ENCODE data around the gene MKLN1. TPM values are rescaled to one million over a fixed set of nuclear protein-coding genes. Genes with fewer than 3 reads are reported as not detected.

MKLN1 gene
- total RNA-seq, 1 experiment from 2014 or later, result 34.3 TPM

GRCh38 chr7:131279044-131279443 lies 48.6 kb upstream of the MKLN1 start:
- Histone ChIP-seq H2BK20ac (ENCODE audit: low read depth, low read length, poor library complexity, severe bottlenecking) (no peak overlapping the region), H3T11ph (ENCODE audit: low read length) (no peak overlapping the region), H2BK5ac (ENCODE audit: insufficient read length, low read length) (no peak overlapping the region), H3K27ac (ENCODE audit: insufficient read length, low read depth, low read length) (no peak overlapping the region), H3K27me3 (ENCODE audit: insufficient read depth, low read length) (no peaks in the 10 kb centered on the region), H3K56ac (ENCODE audit: insufficient read length, low read depth, low read length) (no peak overlapping the region), H3K4me2 (ENCODE audit: insufficient read depth, insufficient read length, low read length) (no peak overlapping the region), H3K79me1 (ENCODE audit: insufficient read depth, low read depth, low read length, poor library complexity, severe bottlenecking) (no peaks in the 10 kb centered on the region), H4K20me1 (ENCODE audit: control insufficient read depth, insufficient read depth, insufficient read length) (no peaks in the 10 kb centered on the region), H3K23me2 (ENCODE audit: insufficient read length, low read depth, low read length, poor library complexity, severe bottlenecking) (no peaks in the 10 kb centered on the region), H2BK120ac (ENCODE audit: low read depth, low read length, poor library complexity, severe bottlenecking) (no peak overlapping the region), H3K18ac (ENCODE audit: insufficient read length, low read depth, low read length) (no peak overlapping the region), H3K9ac (ENCODE audit: extremely low read depth, insufficient read length, low read length) (no peak overlapping the region), H3K4ac (ENCODE audit: low read depth, low read length) (no peak overlapping the region), H3K23ac (ENCODE audit: insufficient read length, low read depth, low read length) (no peak overlapping the region), H4K5ac (ENCODE audit: insufficient read length, low read depth, low read length) (no peak overlapping the region), H3K4me1 (ENCODE audit: insufficient read depth, low read length) (no peaks in the 10 kb centered on the region), H4K91ac (ENCODE audit: insufficient read length, low read depth, low read length) (no peak overlapping the region), H3K14ac (ENCODE audit: insufficient read depth, low read length) (no peak overlapping the region), H2BK12ac (ENCODE audit: insufficient read length, low read depth, low read length) (no peak overlapping the region), H2BK15ac (ENCODE audit: low read depth, low read length) (no peak overlapping the region), H2AK5ac (ENCODE audit: insufficient read length, low read length) (no peak overlapping the region), H4K8ac (replicated peaks; ENCODE audit: insufficient read length, low read depth, low read length) (no peak overlapping the region), H2AFZ (ENCODE audit: low read length) (no peak overlapping the region), H3K9me3 (ENCODE audit: control insufficient read depth, low read depth, low read length) (no peaks in the 10 kb centered on the region), H3K79me2 (ENCODE audit: insufficient read depth, low read length) (no peaks in the 10 kb centered on the region)
- Mint-ChIP-seq H3K4me1 (no peaks in the 10 kb centered on the region), H3K9me3 (peaks cover 0 to 6% of the 10 kb centered on the region in 2 experiments; a peak in 2 of 5 replicates), H3K4me3 (no peak overlapping the region), H3K36me3 (ENCODE audit: insufficient read depth in 1 of 3, low read depth in 3 of 3) (peaks cover 0 to 3% (median 0%) of the 10 kb centered on the region in 3 experiments; a peak in 1 of 7 replicates), H3K27me3 (ENCODE audit: low read depth) (no peaks in the 10 kb centered on the region), H3K27ac (no peak overlapping the region)
- no peak for TF ChIP-seq CTCF (conservative IDR thresholded peaks at IDR 0.05)
- WGBS (ENCODE audit: extremely low coverage, insufficient read length, low lambda C conversion rate), result no CpG with 5 or more reads among the region's 1 CpG
- DNase-seq, result no peak
